GM12878 (cell line): Measurements from ENCODE around the gene LRCH2. TPM values are rescaled to one million over a fixed set of nuclear protein-coding genes. Genes with fewer than 3 reads are reported as not detected.

Experiments used
- ATAC-seq: fragments of 200-7000 bp; cut with Tn5 transposase; 3 replicates; pipeline ENCODE4 v1.9.1; 2020; ENCODE audit warnings: mild to moderate bottlenecking, moderate library complexity
- Bru-seq: library from RNA; stranded (reverse); fragments of 400-500 nt; gene quantifications from one replicate; lab custom pipeline; 2021; lab: Mats Ljungman, UMichigan
- BruChase-seq, 2 experiments: library from RNA; stranded (reverse); fragments of 400-500 nt; gene quantifications; one replicate each; lab custom pipeline; 2021; lab: Mats Ljungman, UMichigan
- BruUV-seq: library from RNA; stranded (reverse); fragments of 400-500 nt; replicated peaks from 2 replicates; lab custom pipeline; 2021; lab: Mats Ljungman, UMichigan
- CTCF ChIA-PET: fragments of 300-600 bp; sonication (Branson Sonifier 250); formaldehyde crosslinking; extraction: SDS; loops from one replicate; lab custom pipeline; 2021; ENCODE audit warnings: inconsistent platforms; lab: Yijun Ruan, JAX
- POLR2A ChIA-PET: fragments of 350-600 bp; formaldehyde crosslinking; extraction: SDS; loops from one replicate; lab custom pipeline; 2021; ENCODE audit warnings: inconsistent platforms; lab: Charles Lee
- RAD21 ChIA-PET: fragments of 300-600 bp; sonication (Branson Sonifier 250); formaldehyde crosslinking; loops from one replicate; lab custom pipeline; 2023; ENCODE audit warnings: antibody characterized with exemption; ENCODE audit not compliant: unreplicated experiment; lab: Charles Lee
- SMC1A ChIA-PET: fragments of 300-600 bp; sonication (Branson Sonifier 250); formaldehyde crosslinking; loops from one replicate; lab custom pipeline; 2023; ENCODE audit not compliant: unreplicated experiment, uncharacterized antibody; lab: Charles Lee
- DNase-seq: peaks from one replicate; pipeline ENCODE4 v3.0.0-alpha.2; 2011; ENCODE audit warnings: low read depth, low spot score
- FAIRE-seq: peaks from 3 replicates; lab custom pipeline; 2011; peaks lifted over from hg19 to GRCh38; lab: Jason Lieb, UNC
- H2AFZ ChIP-seq: 2 replicates; pipeline ENCODE4 v1.6.0; 2011; ENCODE audit warnings: low read depth, low read length, control low read depth; ENCODE audit not compliant: control insufficient read depth
- H3K27ac ChIP-seq: 2 replicates; pipeline ENCODE4 v1.5.1; 2011; ENCODE audit warnings: control low read depth; ENCODE audit not compliant: control insufficient read depth, insufficient read depth
- H3K27me3 ChIP-seq, 2 experiments: replicated peaks in 1 of 2; 2 replicates each; pipeline versions ENCODE4 v1.6.0 to v1.6.1; 2011; ENCODE audit warnings: low read length in 1 of 2; ENCODE audit not compliant: control insufficient read depth in 2 of 2, insufficient read depth in 2 of 2
- H3K36me3 ChIP-seq, 2 experiments: 2 replicates each; pipeline ENCODE4 v1.5.1; 2011; ENCODE audit warnings: low read length in 1 of 2; ENCODE audit not compliant: control insufficient read depth in 2 of 2, insufficient read depth in 2 of 2
- H3K4me1 ChIP-seq: 2 replicates; pipeline ENCODE4 v1.6.1; 2011; ENCODE audit warnings: mild to moderate bottlenecking, low read length, moderate library complexity, mixed read lengths; ENCODE audit not compliant: control insufficient read depth, insufficient read depth
- H3K4me2 ChIP-seq: 2 replicates; pipeline ENCODE4 v1.6.0; 2011; ENCODE audit warnings: control low read depth; ENCODE audit not compliant: control insufficient read depth, insufficient read depth
- H3K4me3 ChIP-seq: fragments of 200-600 bp; sonication (generic); 2 replicates; pipeline ENCODE4 v1.5.1; 2016
- H3K79me2 ChIP-seq: 2 replicates; pipeline ENCODE4 v1.6.0; 2011; ENCODE audit warnings: low read length; ENCODE audit not compliant: control insufficient read depth, insufficient read depth
- H3K9ac ChIP-seq: 2 replicates; pipeline ENCODE4 v1.8.0; 2011; ENCODE audit warnings: low read length, control low read depth, mixed read lengths; ENCODE audit not compliant: control insufficient read depth, insufficient read depth
- H3K9me3 ChIP-seq: replicated peaks from 3 replicates; pipeline ENCODE4 v1.5.1; 2011; ENCODE audit warnings: mild to moderate bottlenecking, low read length; ENCODE audit not compliant: control insufficient read depth, insufficient read depth
- H4K20me1 ChIP-seq: 2 replicates; pipeline ENCODE4 v1.6.0; 2011; ENCODE audit not compliant: control insufficient read depth, insufficient read depth
- ZNF622 ChIP-seq: fragments of 450-650 bp; IDR thresholded peaks from 2 replicates; pipeline ENCODE4 v1.6.1; 2017; ENCODE audit warnings: mild to moderate bottlenecking, inconsistent platforms
- WGBS: methylation state at CpG from one replicate; pipeline ENCODE4 v1.1.6; 2016; ENCODE audit warnings: low lambda C conversion rate; ENCODE audit not compliant: insufficient replicate concordance, insufficient coverage; ENCODE audit errors: missing lambda C conversion rate; 5-methylcytosine and 5-hydroxymethylcytosine counted together
- in situ Hi-C: fragments of 300-500 bp; cut with MboI; formaldehyde crosslinking; loops from 9 replicates; pipeline ENCODE4 v1.14.3; 2018; ENCODE audit warnings: mixed read lengths
- intact Hi-C: fragments of 100-400 bp; cut with micrococcal nuclease; formaldehyde crosslinking; loops from one replicate; pipeline ENCODE4 v1.14.2; 2022; ENCODE audit not compliant: unreplicated experiment
- long read RNA-seq, 2 experiments: library from polyadenylated mRNA; unstranded; transcript quantifications; one replicate each; pipeline ENCODE4 v2.0.0, GENCODE V29; 2019 to 2020
- polyA minus RNA-seq, 3 experiments: library from RNA; depleted of rRNA, polyadenylated mRNA; stranded (reverse); fragments of >200 nt; gene quantifications; 2 replicates each; pipeline ENCODE4 v1.2.3, GENCODE V29; 2011
- polyA plus RNA-seq, 11 experiments: library from polyadenylated mRNA; depleted of rRNA in 4 of 11; unstranded in 6 of 11; stranded (reverse) in 5 of 11; fragments of >200 nt; fragmentation: Nextera tagmentation in 4 of 11; fragmentation: Illumina TruSeq in 1 of 11; extraction: Ambion mirVana in 4 of 11; extraction: Trizol in 1 of 11; gene quantifications; 1 replicate in 1 of 11; 2 replicates in 10 of 11; pipeline versions ENCODE4 v1.2.1 to v1.2.3, GENCODE V29; 2011 to 2016; ENCODE audit warnings: inconsistent platforms in 2 of 11, missing spikeins in 2 of 11, low read depth in 1 of 11
- total RNA-seq, 4 experiments: library from RNA; depleted of rRNA in 3 of 4; stranded (reverse); fragments of >200 nt in 3 of 4; fragmentation: Illumina TruSeq in 1 of 4; extraction: Trizol in 1 of 4; gene quantifications; 2 replicates each; pipeline versions ENCODE4 v1.2.1 to v1.2.3, GENCODE V29; 2013 to 2021
- TF ChIP-seq, protein P1 (sequence below): fragments of 450-650 bp; conservative IDR thresholded peaks from 2 replicates; pipeline ENCODE4 v1.6.1; 2017; ENCODE audit warnings: mild to moderate bottlenecking, moderate library complexity
- TF ChIP-seq, protein P2 (sequence below): IDR thresholded peaks from 2 replicates; pipeline ENCODE4 v1.6.1; 2012; ENCODE audit warnings: low read length, inconsistent platforms
- TF ChIP-seq, protein P3 (sequence below): IDR thresholded peaks from 2 replicates; pipeline ENCODE4 v1.6.1; 2012; ENCODE audit warnings: low read depth, low read length, improper control_type of control experiment
- TF ChIP-seq, protein P4 (sequence below): fragments of 450-650 bp; IDR thresholded peaks from 2 replicates; pipeline ENCODE4 v1.6.1; 2018; ENCODE audit warnings: mild to moderate bottlenecking, low read depth, moderate library complexity; ENCODE audit not compliant: partially characterized antibody

The LRCH2 gene, protein sequence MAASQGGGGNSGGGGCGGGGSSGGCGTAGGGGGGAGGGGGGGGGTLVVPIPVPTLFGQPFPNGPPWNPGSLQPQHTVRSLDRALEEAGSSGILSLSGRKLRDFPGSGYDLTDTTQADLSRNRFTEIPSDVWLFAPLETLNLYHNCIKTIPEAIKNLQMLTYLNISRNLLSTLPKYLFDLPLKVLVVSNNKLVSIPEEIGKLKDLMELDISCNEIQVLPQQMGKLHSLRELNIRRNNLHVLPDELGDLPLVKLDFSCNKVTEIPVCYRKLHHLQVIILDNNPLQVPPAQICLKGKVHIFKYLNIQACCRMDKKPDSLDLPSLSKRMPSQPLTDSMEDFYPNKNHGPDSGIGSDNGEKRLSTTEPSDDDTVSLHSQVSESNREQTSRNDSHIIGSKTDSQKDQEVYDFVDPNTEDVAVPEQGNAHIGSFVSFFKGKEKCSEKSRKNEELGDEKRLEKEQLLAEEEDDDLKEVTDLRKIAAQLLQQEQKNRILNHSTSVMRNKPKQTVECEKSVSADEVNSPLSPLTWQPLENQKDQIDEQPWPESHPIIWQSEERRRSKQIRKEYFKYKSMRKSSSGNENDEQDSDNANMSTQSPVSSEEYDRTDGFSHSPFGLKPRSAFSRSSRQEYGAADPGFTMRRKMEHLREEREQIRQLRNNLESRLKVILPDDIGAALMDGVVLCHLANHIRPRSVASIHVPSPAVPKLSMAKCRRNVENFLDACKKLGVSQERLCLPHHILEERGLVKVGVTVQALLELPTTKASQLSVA
- total RNA-seq (2013; cell fraction: nucleolus; rRNA removed) = 0.20 and 0.38 TPM in 2 replicates
- total RNA-seq (2014; rRNA removed) = not detected in 2 replicates
- not detected in 2 replicates for total RNA-seq (2014; rRNA removed; fragmentation: Illumina TruSeq; extraction: Trizol)
- total RNA-seq (2021) = 0.03 TPM in 1 of 2 replicates, not detected in the other
- not detected for polyA plus RNA-seq (2011; ENCODE audit: low read depth)
- 0.10 and 0.13 TPM in 2 replicates for polyA plus RNA-seq (2011; rRNA removed)
- 0.03 TPM in 2 replicates for polyA plus RNA-seq (2011; cell fraction: cytosol; rRNA removed)
- polyA plus RNA-seq (2011; cell fraction: nucleus; rRNA removed) = 0.04 and 0.07 TPM in 2 replicates
- polyA plus RNA-seq (2012) = not detected in 2 replicates
- 0.03 and 0.05 TPM in 2 replicates for polyA plus RNA-seq (2014; fragmentation: Illumina TruSeq; extraction: Trizol)
- not detected for polyA plus RNA-seq (2014; fragmentation: Nextera tagmentation; extraction: Ambion mirVana)
- 0.01 TPM in 1 of 2 replicates, not detected in the other for polyA plus RNA-seq (2014; rRNA removed)
- polyA plus RNA-seq (2016; fragmentation: Nextera tagmentation; extraction: Ambion mirVana) = not detected
- 0.10 and 0.15 TPM in 2 replicates for polyA minus RNA-seq (2011; rRNA and poly(A)+ RNA removed)
- not detected in 2 replicates for polyA minus RNA-seq (2011; cell fraction: cytosol; rRNA and poly(A)+ RNA removed)
- polyA minus RNA-seq (2011; cell fraction: nucleus; rRNA and poly(A)+ RNA removed) = 0.12 and 0.19 TPM in 2 replicates
- Bru-seq, nascent RNA = percentile 17 among the genes with signal in this experiment
- percentile 14 among the genes with signal in this experiment for BruChase-seq, experiment 1, labeled RNA remaining after a 6-hour chase
- BruChase-seq, experiment 2, labeled RNA remaining after a 2-hour chase = percentile 15 among the genes with signal in this experiment
- long read RNA-seq, experiment 1 = 0 reads
- long read RNA-seq, experiment 2 = 0 reads

DNA sequence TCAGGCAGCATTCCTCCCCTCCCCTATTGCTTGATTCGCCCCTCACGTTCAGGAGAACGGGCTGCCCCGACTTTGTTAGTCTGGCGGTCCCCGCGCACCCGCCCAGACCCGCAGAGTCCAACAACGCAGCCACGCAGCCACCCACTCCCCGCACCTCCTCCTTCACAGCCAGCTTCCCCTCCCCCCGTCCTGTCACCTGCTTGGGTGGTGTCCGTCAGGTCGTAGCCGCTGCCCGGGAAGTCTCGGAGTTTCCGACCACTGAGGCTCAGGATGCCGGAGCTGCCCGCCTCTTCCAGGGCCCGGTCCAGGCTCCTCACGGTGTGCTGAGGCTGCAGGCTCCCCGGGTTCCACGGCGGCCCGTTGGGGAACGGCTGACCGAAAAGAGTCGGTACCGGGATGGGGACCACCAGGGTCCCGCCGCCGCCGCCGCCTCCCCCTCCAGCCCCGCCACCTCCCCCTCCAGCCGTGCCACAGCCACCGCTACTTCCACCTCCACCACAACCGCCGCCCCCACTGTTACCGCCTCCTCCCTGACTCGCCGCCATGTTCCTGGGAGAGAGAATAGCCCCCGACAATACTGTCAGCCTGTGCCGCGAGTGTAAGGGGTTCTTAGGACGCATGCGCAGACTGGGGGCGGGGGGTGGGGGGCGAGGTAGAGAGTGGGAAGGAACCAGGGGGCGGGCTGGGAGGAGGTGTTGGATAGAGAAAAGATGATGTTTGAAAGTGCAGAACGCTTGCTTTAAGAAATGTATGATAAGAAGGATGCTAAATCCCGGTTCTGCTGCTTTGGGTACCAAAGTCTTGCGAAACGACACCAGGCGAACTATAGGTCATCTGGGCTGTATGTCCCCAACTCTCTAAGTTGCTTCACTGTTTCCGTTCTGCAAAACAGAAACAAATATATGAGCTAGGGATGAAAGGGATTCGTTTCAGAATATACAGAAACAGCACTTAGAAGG, at the start of gene LRCH2:
LRCH2 (minus strand) TSS at position 600 of the 959 bp plus-strand sequence; CDS start at position 545, 55 bp downstream.
- ChIA-PET RAD21 (no interaction called here), CTCF (no interaction called here), SMC1A (no interaction called here)
- in situ Hi-C loops = no loop called here
- H3K4me1 ChIP-seq = no peaks in the 10 kb centered on the region
- no peak within 1 kb of the TSS for H2AFZ ChIP-seq
- DNase-seq (no peak), FAIRE-seq (no peak)
- H4K20me1 ChIP-seq = no peaks in the 10 kb centered on the region
- H3K9ac ChIP-seq = no peak within 1 kb of the TSS
- no peaks in the 10 kb centered on the region for H3K79me2 ChIP-seq
- BruUV-seq = no TSS peak
- H3K4me2 ChIP-seq = no peak within 1 kb of the TSS
- no peak within 1 kb of the TSS for H3K4me3 ChIP-seq
- no peak for TF ChIP-seq ZNF622
- TF ChIP-seq, protein P1, sequence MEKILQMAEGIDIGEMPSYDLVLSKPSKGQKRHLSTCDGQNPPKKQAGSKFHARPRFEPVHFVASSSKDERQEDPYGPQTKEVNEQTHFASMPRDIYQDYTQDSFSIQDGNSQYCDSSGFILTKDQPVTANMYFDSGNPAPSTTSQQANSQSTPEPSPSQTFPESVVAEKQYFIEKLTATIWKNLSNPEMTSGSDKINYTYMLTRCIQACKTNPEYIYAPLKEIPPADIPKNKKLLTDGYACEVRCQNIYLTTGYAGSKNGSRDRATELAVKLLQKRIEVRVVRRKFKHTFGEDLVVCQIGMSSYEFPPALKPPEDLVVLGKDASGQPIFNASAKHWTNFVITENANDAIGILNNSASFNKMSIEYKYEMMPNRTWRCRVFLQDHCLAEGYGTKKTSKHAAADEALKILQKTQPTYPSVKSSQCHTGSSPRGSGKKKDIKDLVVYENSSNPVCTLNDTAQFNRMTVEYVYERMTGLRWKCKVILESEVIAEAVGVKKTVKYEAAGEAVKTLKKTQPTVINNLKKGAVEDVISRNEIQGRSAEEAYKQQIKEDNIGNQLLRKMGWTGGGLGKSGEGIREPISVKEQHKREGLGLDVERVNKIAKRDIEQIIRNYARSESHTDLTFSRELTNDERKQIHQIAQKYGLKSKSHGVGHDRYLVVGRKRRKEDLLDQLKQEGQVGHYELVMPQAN = no peak
- TF ChIP-seq, protein P2, sequence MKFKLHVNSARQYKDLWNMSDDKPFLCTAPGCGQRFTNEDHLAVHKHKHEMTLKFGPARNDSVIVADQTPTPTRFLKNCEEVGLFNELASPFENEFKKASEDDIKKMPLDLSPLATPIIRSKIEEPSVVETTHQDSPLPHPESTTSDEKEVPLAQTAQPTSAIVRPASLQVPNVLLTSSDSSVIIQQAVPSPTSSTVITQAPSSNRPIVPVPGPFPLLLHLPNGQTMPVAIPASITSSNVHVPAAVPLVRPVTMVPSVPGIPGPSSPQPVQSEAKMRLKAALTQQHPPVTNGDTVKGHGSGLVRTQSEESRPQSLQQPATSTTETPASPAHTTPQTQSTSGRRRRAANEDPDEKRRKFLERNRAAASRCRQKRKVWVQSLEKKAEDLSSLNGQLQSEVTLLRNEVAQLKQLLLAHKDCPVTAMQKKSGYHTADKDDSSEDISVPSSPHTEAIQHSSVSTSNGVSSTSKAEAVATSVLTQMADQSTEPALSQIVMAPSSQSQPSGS = no peak
- TF ChIP-seq, protein P3, sequence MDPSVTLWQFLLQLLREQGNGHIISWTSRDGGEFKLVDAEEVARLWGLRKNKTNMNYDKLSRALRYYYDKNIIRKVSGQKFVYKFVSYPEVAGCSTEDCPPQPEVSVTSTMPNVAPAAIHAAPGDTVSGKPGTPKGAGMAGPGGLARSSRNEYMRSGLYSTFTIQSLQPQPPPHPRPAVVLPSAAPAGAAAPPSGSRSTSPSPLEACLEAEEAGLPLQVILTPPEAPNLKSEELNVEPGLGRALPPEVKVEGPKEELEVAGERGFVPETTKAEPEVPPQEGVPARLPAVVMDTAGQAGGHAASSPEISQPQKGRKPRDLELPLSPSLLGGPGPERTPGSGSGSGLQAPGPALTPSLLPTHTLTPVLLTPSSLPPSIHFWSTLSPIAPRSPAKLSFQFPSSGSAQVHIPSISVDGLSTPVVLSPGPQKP = no peak
- TF ChIP-seq, protein P4, sequence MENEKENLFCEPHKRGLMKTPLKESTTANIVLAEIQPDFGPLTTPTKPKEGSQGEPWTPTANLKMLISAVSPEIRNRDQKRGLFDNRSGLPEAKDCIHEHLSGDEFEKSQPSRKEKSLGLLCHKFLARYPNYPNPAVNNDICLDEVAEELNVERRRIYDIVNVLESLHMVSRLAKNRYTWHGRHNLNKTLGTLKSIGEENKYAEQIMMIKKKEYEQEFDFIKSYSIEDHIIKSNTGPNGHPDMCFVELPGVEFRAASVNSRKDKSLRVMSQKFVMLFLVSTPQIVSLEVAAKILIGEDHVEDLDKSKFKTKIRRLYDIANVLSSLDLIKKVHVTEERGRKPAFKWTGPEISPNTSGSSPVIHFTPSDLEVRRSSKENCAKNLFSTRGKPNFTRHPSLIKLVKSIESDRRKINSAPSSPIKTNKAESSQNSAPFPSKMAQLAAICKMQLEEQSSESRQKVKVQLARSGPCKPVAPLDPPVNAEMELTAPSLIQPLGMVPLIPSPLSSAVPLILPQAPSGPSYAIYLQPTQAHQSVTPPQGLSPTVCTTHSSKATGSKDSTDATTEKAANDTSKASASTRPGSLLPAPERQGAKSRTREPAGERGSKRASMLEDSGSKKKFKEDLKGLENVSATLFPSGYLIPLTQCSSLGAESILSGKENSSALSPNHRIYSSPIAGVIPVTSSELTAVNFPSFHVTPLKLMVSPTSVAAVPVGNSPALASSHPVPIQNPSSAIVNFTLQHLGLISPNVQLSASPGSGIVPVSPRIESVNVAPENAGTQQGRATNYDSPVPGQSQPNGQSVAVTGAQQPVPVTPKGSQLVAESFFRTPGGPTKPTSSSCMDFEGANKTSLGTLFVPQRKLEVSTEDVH = no peak
- TF ChIP-seq, all 136 proteins: peak for 0
- Histone ChIP-seq H3K27me3 (peaks cover 0 to 2% of the 10 kb centered on the region in 2 experiments; a peak in 1 of 4 replicates), H3K9me3 (no peaks in the 10 kb centered on the region), H3K36me3 (no peaks in the 10 kb centered on the region), H3K27ac (no peak within 1 kb of the TSS)
- WGBS = 49% methylated on average over 43 of the region's 59 CpGs
- ATAC-seq = peak; percentile 35
- POLR2A ChIA-PET = no interaction called here
- intact Hi-C loops = no loop called here
